MM.1S (cell line): ENCODE measurements around the gene KDM2A.

ENCODE experiments used
- CTCF ChIP-seq: fragments of 300-600 bp; sonication (generic); IDR thresholded peaks from 2 replicates; pipeline ENCODE4 v1.5.1; 2016; ENCODE audit warnings: antibody characterized with exemption, low read length, mixed read lengths
- EZH2 ChIP-seq: fragments of 300-600 bp; sonication (generic); optimal IDR thresholded peaks from 2 replicates; pipeline ENCODE3; 2017; ENCODE audit warnings: low read depth, mild to moderate bottlenecking, antibody characterized with exemption, low read length, mixed read lengths
- EZH2phosphoT487 ChIP-seq: fragments of 300-600 bp; sonication (generic); IDR thresholded peaks from 2 replicates; pipeline ENCODE4 v1.6.1; 2018; ENCODE audit warnings: antibody characterized with exemption, low read length

- no peak for TF ChIP-seq CTCF
- no peak for TF ChIP-seq EZH2phosphoT487
- no peak for TF ChIP-seq EZH2
Measured at GRCh38 chr11:67250059-67251043, 131.3 kb downstream of the KDM2A start.
